H1 (cell line): ENCODE results near the gene SEL1L3. TPM values are rescaled to one million over a fixed set of nuclear protein-coding genes. Genes with fewer than 3 reads are reported as not detected.

Source experiments
- CTCF ChIA-PET: fragments of 300-600 bp; sonication (Branson Sonifier 250); formaldehyde crosslinking; loops from one replicate; lab custom pipeline; 2021; ENCODE audit not compliant: partially characterized antibody; lab: Charles Lee
- POLR2A ChIA-PET: fragments of 300-600 bp; sonication (Branson Sonifier 250); formaldehyde crosslinking; loops from one replicate; lab custom pipeline; 2021; ENCODE audit warnings: inconsistent platforms; ENCODE audit not compliant: partially characterized antibody; lab: Charles Lee
- DNase-seq, 2 experiments: peaks; one replicate each; pipeline versions ENCODE4 v3.0.0 to v3.0.0-alpha.2; 2010 to 2022; ENCODE audit warnings: low spot score in 2 of 2, low read depth in 1 of 2, mixed read lengths in 1 of 2
- FAIRE-seq: peaks from 2 replicates; lab custom pipeline; 2011; peaks lifted over from hg19 to GRCh38; lab: Jason Lieb, UNC
- H2AFZ ChIP-seq: 2 replicates; pipeline ENCODE4 v1.8.1; 2012; ENCODE audit warnings: low read length, inconsistent platforms
- H2AK5ac ChIP-seq: 2 replicates; pipeline ENCODE4 v1.6.1; 2013; ENCODE audit warnings: low read depth, low read length
- H2BK120ac ChIP-seq: replicated peaks from 2 replicates; pipeline ENCODE3; 2013; ENCODE audit warnings: low read depth, low read length, inconsistent platforms
- H2BK12ac ChIP-seq: 2 replicates; pipeline ENCODE4 v1.6.1; 2013; ENCODE audit warnings: low read depth, low read length
- H2BK15ac ChIP-seq: 2 replicates; pipeline ENCODE4 v1.6.1; 2013; ENCODE audit warnings: low read length
- H2BK20ac ChIP-seq: 2 replicates; pipeline ENCODE4 v1.6.1; 2013; ENCODE audit warnings: low read length
- H2BK5ac ChIP-seq: 2 replicates; pipeline ENCODE4 v1.6.1; 2013; ENCODE audit warnings: low read depth, low read length
- H3K14ac ChIP-seq: 2 replicates; pipeline ENCODE4 v1.6.1; 2013; ENCODE audit warnings: inconsistent platforms; ENCODE audit not compliant: insufficient read length
- H3K18ac ChIP-seq: 2 replicates; pipeline ENCODE4 v1.6.1; 2013; ENCODE audit warnings: low read length; ENCODE audit errors: extremely low read depth
- H3K23ac ChIP-seq: 2 replicates; pipeline ENCODE4 v1.6.1; 2013; ENCODE audit warnings: inconsistent platforms; ENCODE audit not compliant: insufficient read length
- H3K23me2 ChIP-seq: 2 replicates; pipeline ENCODE4 v1.6.1; 2013; ENCODE audit warnings: low read depth, low read length
- H3K27ac ChIP-seq: 2 replicates; pipeline ENCODE4 v1.6.1; 2011; ENCODE audit warnings: low read depth, low read length, inconsistent platforms
- H3K27me3 ChIP-seq, 4 experiments: replicated peaks in 1 of 4; 1 replicate in 1 of 4; 2 replicates in 3 of 4; pipeline versions ENCODE4 v1.6.1 to v1.8.1; 2011 to 2013; ENCODE audit warnings: low read length in 3 of 4, mild to moderate bottlenecking in 3 of 4, inconsistent platforms in 2 of 4, mixed read lengths in 2 of 4, moderate library complexity in 1 of 4; ENCODE audit not compliant: control insufficient read depth in 3 of 4, insufficient read depth in 3 of 4; ENCODE audit errors: extremely low read depth in 1 of 4
- H3K36me3 ChIP-seq, 4 experiments: 2 replicates each; pipeline versions ENCODE4 v1.6.1 to v1.8.1; 2011 to 2013; ENCODE audit warnings: mild to moderate bottlenecking in 4 of 4, low read length in 3 of 4, moderate library complexity in 2 of 4, control low read depth in 1 of 4, inconsistent platforms in 1 of 4; ENCODE audit not compliant: insufficient read depth in 4 of 4, control insufficient read depth in 2 of 4
- H3K4ac ChIP-seq: replicated peaks from 2 replicates; pipeline ENCODE3; 2013; ENCODE audit warnings: low read length, low read depth, mixed read lengths, inconsistent platforms; ENCODE audit not compliant: insufficient read length
- H3K4me1 ChIP-seq, 4 experiments: replicated peaks in 1 of 4; 1 replicate in 1 of 4; 2 replicates in 3 of 4; pipeline versions ENCODE4 v1.6.1 to v1.8.1; 2011 to 2013; ENCODE audit warnings: low read length in 3 of 4, inconsistent platforms in 2 of 4, mixed read lengths in 1 of 4; ENCODE audit not compliant: insufficient read depth in 4 of 4, control insufficient read depth in 3 of 4
- H3K4me2 ChIP-seq, 2 experiments: 2 replicates each; pipeline versions ENCODE4 v1.6.1 to v1.8.1; 2011 to 2013; ENCODE audit warnings: low read depth in 2 of 2, low read length in 2 of 2, control low read depth in 1 of 2, inconsistent platforms in 1 of 2, mild to moderate bottlenecking in 1 of 2; ENCODE audit not compliant: insufficient read depth in 1 of 2
- H3K4me3 ChIP-seq, 4 experiments: fragments of 200-600, 300-600 bp in 1 of 4; sonication (generic), shearing (Covaris generic), sonication (Bioruptor Twin) in 1 of 4; 2 replicates each; pipeline versions ENCODE4 v1.5.1 to v1.8.1; 2011 to 2016; ENCODE audit warnings: low read length in 4 of 4, low read depth in 3 of 4, control low read depth in 2 of 4, inconsistent platforms in 2 of 4, mild to moderate bottlenecking in 2 of 4, mixed read lengths in 1 of 4, moderate library complexity in 1 of 4; ENCODE audit not compliant: insufficient read depth in 2 of 4; ENCODE audit errors: extremely low read depth in 1 of 4
- H3K56ac ChIP-seq: replicated peaks from 2 replicates; pipeline ENCODE3; 2013; ENCODE audit warnings: low read depth, mild to moderate bottlenecking, mixed read lengths, low read length, inconsistent platforms; ENCODE audit not compliant: insufficient read length
- H3K79me1 ChIP-seq: 2 replicates; pipeline ENCODE4 v1.6.1; 2013; ENCODE audit warnings: low read depth, low read length, control low read depth
- H3K79me2 ChIP-seq, 2 experiments: 2 replicates each; pipeline versions ENCODE4 v1.6.1 to v1.8.1; 2012 to 2013; ENCODE audit warnings: low read length in 2 of 2, mild to moderate bottlenecking in 2 of 2, inconsistent platforms in 1 of 2; ENCODE audit not compliant: insufficient read depth in 2 of 2, control insufficient read depth in 1 of 2
- H3K9ac ChIP-seq, 4 experiments: replicated peaks in 1 of 4; 1 replicate in 1 of 4; 2 replicates in 3 of 4; pipeline versions ENCODE4 v1.6.1 to v1.8.1; 2011 to 2013; ENCODE audit warnings: low read depth in 3 of 4, low read length in 3 of 4, control low read depth in 2 of 4, mild to moderate bottlenecking in 2 of 4, moderate library complexity in 2 of 4, inconsistent platforms in 1 of 4; ENCODE audit errors: extremely low read depth in 1 of 4
- H3K9me3 ChIP-seq, 2 experiments: 2 replicates each; pipeline versions ENCODE4 v1.6.1 to v1.8.1; 2012 to 2013; ENCODE audit warnings: mild to moderate bottlenecking in 2 of 2, moderate library complexity in 2 of 2, control low read depth in 1 of 2, inconsistent platforms in 1 of 2, low read depth in 1 of 2, low read length in 1 of 2, mixed read lengths in 1 of 2; ENCODE audit not compliant: insufficient read depth in 2 of 2
- H4K20me1 ChIP-seq, 2 experiments: replicated peaks in 1 of 2; 2 replicates each; pipeline versions ENCODE3 to v1.8.1; 2011 to 2013; ENCODE audit warnings: inconsistent platforms in 2 of 2, low read length in 2 of 2, mild to moderate bottlenecking in 1 of 2; ENCODE audit not compliant: insufficient read depth in 2 of 2, control insufficient read depth in 1 of 2
- H4K5ac ChIP-seq: 2 replicates; pipeline ENCODE4 v1.6.1; 2013; ENCODE audit warnings: low read length, low read depth, mixed read lengths, inconsistent platforms; ENCODE audit not compliant: insufficient read length
- H4K8ac ChIP-seq: 2 replicates; pipeline ENCODE4 v1.8.0; 2013; ENCODE audit warnings: mild to moderate bottlenecking, moderate library complexity, low read length, inconsistent platforms; ENCODE audit not compliant: insufficient read depth; ENCODE audit errors: extremely low read depth
- H4K91ac ChIP-seq: replicated peaks from 2 replicates; pipeline ENCODE3; 2013; ENCODE audit warnings: low read length, mixed read lengths, inconsistent platforms; ENCODE audit not compliant: insufficient read length
- ATF3 ChIP-seq: IDR thresholded peaks from 2 replicates; pipeline ENCODE4 v1.6.1; 2011; ENCODE audit warnings: low read depth, mild to moderate bottlenecking, low read length; ENCODE audit not compliant: insufficient read depth
- CEBPB ChIP-seq: IDR thresholded peaks from 2 replicates; pipeline ENCODE4 v1.6.1; 2012; ENCODE audit warnings: low read depth, low read length
- TAF1 ChIP-seq: IDR thresholded peaks from 2 replicates; pipeline ENCODE4 v1.6.1; 2011; ENCODE audit warnings: mild to moderate bottlenecking, low read depth, low read length
- WGBS, 2 experiments: shearing (Covaris generic) in 1 of 2; methylation state at CpG; one replicate each; pipeline versions ENCODE4 v1.1.6 to v1.1.7; 2013 to 2015; ENCODE audit warnings: low lambda C conversion rate in 2 of 2, mixed read lengths in 2 of 2, inconsistent platforms in 1 of 2, low coverage in 1 of 2, missing lambda C conversion rate in 1 of 2; ENCODE audit not compliant: insufficient replicate concordance in 2 of 2, insufficient coverage in 1 of 2, insufficient read length in 1 of 2; ENCODE audit errors: extremely low coverage in 1 of 2, missing lambda C conversion rate in 1 of 2; 5-methylcytosine and 5-hydroxymethylcytosine counted together
- polyA plus RNA-seq, 7 experiments: library from polyadenylated mRNA; depleted of rRNA in 3 of 7; stranded (reverse) in 5 of 7; unstranded in 2 of 7; fragments of >200 nt in 5 of 7; fragments of 200-250 nt in 2 of 7; gene quantifications; 1 replicate in 5 of 7; 2 replicates in 1 of 7; 4 replicates in 1 of 7; pipeline versions ENCODE4 v1.2.1 to v1.2.3, GENCODE V29; 2011 to 2013; ENCODE audit warnings: missing spikeins in 2 of 7, mixed read lengths in 2 of 7
- total RNA-seq: library from RNA; stranded (reverse); fragmentation: NEBNext Ultra II Directional; extraction: Animal tissue kit (Norgen Biotek cat#: 25700); gene quantifications from 2 replicates; pipeline ENCODE4 v1.2.1, GENCODE V29; 2021

SEL1L3 gene
- total and polyA plus RNA-seq, 2 of the 8 experiments (the other 6 are each of a cell fraction or from before 2014, with no cell fraction given), result 18.2 to 54.0 TPM

DNA sequence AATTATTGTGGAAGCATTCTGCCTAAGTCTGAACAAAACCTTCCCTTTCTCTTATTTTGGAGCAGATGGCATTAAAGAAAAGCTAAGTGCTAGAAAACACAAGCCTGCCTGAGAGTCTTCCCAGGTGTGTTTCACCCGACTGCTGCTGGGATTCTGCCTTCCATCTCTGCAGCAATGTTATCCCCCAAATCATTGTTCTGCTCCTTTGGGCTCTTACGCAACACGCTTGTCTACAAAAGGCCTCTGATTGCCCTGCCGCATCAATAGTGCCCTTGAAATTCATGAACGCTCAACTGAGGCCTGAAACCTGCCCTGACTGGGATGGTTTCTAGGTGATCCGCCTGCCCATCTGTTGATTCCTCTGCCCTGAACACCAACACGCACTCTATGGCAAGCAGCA, 80.3 kb downstream of the SEL1L3 start:
- Histone ChIP-seq H2BK5ac (no peak overlapping the region), H3K56ac (no peak overlapping the region)
- CTCF ChIA-PET, result interaction anchor here (0.7 to 3.9 kb wide), 3 partner anchors 9 to 100 kb away, joined by 3 to 21 read pairs (median 3); no protein-coding TSS in a partner anchor
- no peak for TF ChIP-seq ATF3
- peak; percentile 62 for TF ChIP-seq CEBPB
- no peak for TF ChIP-seq TAF1

More for the DNA sequence above, 80.3 kb downstream of the SEL1L3 start:
- Histone ChIP-seq H3K9me3 (no peaks in the 10 kb centered on the region), H4K20me1 (peaks cover 0 to 2% of the 10 kb centered on the region in 2 experiments), H2BK12ac (no peak overlapping the region), H3K36me3 (peaks cover 2 to 55% (median 31%) of the 10 kb centered on the region in 4 experiments), H3K27me3 (no peaks in the 10 kb centered on the region), H3K4me2 (no peak overlapping the region), H3K79me2 (no peaks in the 10 kb centered on the region), H3K4me3 (no peak overlapping the region), H2BK120ac (no peak overlapping the region), H3K23ac (no peak overlapping the region), H2AFZ (no peak overlapping the region), H3K27ac (no peak overlapping the region), H3K79me1 (no peaks in the 10 kb centered on the region), H3K9ac (no peak overlapping the region), H3K14ac (no peak overlapping the region), H4K5ac (no peak overlapping the region), H3K4me1 (no peaks in the 10 kb centered on the region), H3K18ac (no peak overlapping the region), H3K4ac (no peak overlapping the region), H2BK20ac (no peak overlapping the region), H4K91ac (no peak overlapping the region), H3K23me2 (no peaks in the 10 kb centered on the region; the same call in 1 of the 2 replicates), H2AK5ac (no peak overlapping the region), H2BK15ac (no peak overlapping the region), H4K8ac (no peak overlapping the region)
- POLR2A ChIA-PET, result no interaction called here
- FAIRE-seq, result no peak
- DNase-seq, result no peak
- WGBS, 2 experiments, result 91% methylated on average over 7 of the region's 7 CpGs; no CpG with 5 or more reads in 1 of the 2 experiments
